ENCODE data around the gene MAMDC4. TPM values are rescaled to one million over a fixed set of nuclear protein-coding genes. Genes with fewer than 3 reads are reported as not detected.

MAMDC4 gene
- total RNA-seq, 6 experiments from 2014 or later = 2.3 to 3.4 (median 3.0) TPM

DNA sequence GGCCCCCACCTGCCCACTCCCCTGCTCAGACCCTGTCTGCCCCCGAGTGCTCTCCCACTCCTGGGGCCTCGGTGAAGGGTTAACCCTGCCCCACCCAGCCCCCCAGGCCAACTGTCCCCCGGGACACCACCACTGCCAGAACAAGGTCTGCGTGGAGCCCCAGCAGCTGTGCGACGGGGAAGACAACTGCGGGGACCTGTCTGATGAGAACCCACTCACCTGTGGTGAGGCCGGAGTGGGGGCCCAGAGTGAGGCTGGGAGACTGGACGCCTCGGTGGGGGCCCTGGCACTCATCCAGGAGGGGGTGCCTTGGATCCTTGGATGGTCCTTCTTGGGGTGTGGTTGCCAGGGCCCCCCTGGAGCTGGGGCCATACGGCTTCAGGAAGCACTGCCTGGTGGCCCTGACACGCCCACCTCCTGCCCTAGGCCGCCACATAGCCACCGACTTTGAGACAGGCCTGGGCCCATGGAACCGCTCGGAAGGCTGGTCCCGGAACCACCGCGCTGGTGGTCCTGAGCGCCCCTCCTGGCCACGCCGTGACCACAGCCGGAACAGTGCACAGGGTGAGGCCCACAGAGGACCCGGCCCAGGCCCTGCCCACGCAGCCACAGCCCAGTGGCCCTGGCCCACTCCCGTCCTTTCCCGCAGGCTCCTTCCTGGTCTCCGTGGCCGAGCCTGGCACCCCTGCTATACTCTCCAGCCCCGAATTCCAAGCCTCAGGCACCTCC lies 2.1 kb downstream of the MAMDC4 start:
- Mint-ChIP-seq H3K27me3 (ENCODE audit: insufficient read depth) (peaks cover 14% of the 10 kb centered on the region; the same call in 1 of the 2 replicates), H3K36me3 (ENCODE audit: low read depth) (no peaks in the 10 kb centered on the region)

DNA sequence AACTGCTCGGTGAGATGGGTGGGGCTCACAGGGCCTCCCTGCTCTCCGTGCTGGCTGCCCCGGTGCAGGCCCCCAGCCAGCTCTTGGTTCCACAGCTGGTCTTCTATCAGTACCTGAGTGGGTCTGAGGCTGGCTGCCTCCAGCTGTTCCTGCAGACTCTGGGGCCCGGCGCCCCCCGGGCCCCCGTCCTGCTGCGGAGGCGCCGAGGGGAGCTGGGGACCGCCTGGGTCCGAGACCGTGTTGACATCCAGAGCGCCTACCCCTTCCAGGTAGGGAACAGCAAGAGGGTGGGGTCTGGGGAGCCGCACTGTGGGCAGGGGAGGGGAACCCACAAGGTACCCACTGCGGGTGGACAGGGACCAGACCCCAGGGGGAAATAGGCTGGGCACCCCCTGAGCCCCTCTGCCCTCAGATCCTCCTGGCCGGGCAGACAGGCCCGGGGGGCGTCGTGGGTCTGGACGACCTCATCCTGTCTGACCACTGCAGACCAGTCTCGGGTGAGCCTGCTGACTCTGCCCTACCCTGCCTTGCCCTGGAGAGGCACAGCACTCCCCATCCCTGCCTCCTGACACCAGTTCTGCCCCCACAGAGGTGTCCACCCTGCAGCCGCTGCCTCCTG lies 2.8 kb downstream of the MAMDC4 start:
- TF ChIP-seq, protein P1, sequence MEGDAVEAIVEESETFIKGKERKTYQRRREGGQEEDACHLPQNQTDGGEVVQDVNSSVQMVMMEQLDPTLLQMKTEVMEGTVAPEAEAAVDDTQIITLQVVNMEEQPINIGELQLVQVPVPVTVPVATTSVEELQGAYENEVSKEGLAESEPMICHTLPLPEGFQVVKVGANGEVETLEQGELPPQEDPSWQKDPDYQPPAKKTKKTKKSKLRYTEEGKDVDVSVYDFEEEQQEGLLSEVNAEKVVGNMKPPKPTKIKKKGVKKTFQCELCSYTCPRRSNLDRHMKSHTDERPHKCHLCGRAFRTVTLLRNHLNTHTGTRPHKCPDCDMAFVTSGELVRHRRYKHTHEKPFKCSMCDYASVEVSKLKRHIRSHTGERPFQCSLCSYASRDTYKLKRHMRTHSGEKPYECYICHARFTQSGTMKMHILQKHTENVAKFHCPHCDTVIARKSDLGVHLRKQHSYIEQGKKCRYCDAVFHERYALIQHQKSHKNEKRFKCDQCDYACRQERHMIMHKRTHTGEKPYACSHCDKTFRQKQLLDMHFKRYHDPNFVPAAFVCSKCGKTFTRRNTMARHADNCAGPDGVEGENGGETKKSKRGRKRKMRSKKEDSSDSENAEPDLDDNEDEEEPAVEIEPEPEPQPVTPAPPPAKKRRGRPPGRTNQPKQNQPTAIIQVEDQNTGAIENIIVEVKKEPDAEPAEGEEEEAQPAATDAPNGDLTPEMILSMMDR (IDR thresholded peaks at IDR 0.05) = no peak
- no peak overlapping the region for H3K27ac Mint-ChIP-seq
- peaks cover 6% of the 10 kb centered on the region; the same call in 1 of the 2 replicates for H3K4me1 Mint-ChIP-seq (ENCODE audit: low read depth)
- H3K9me3 Mint-ChIP-seq = no peaks in the 10 kb centered on the region
- H3K4me3 Mint-ChIP-seq = no peak overlapping the region
- no peak for DNase-seq
- peaks cover 9% of the 10 kb centered on the region; the same call in 1 of the 2 replicates for H3K27me3 Mint-ChIP-seq (ENCODE audit: insufficient read depth)
- H3K36me3 Mint-ChIP-seq (ENCODE audit: low read depth) = no peaks in the 10 kb centered on the region

More for the DNA sequence above, 2.1 kb downstream of the MAMDC4 start:
- TF ChIP-seq, protein P1 (IDR thresholded peaks at IDR 0.05) = no peak
- Mint-ChIP-seq H3K4me3 (no peak overlapping the region), H3K27ac (no peak overlapping the region), H3K9me3 (no peaks in the 10 kb centered on the region), H3K4me1 (ENCODE audit: low read depth) (peaks cover 9% of the 10 kb centered on the region; the same call in 1 of the 2 replicates)
- no peak for DNase-seq

DNA sequence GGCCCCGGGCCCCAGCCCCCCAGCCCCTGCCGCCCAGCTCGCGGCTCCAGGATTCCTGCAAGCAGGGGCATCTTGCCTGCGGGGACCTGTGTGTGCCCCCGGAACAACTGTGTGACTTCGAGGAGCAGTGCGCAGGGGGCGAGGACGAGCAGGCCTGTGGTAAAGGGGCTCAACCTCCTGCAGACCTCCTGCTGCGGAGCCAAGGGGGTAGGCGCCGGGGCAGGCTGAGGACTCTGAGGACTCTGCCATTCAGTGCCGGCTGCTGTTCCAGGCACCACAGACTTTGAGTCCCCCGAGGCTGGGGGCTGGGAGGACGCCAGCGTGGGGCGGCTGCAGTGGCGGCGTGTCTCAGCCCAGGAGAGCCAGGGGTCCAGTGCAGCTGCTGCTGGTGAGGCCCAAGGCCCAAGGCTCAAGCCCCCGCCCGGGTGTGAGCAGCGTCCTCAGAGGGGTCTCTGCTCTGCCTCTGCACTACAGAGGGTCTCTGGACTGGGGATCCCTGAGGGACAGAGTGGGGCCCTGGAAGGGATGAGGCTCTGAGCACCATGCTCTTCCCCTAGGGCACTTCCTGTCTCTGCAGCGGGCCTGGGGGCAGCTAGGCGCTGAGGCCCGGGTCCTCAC lies 3.4 kb downstream of the MAMDC4 start:
- no peak overlapping the region for H3K4me3 Mint-ChIP-seq
- TF ChIP-seq, protein P1 (IDR thresholded peaks at IDR 0.05) = no peak
- no peaks in the 10 kb centered on the region for H3K4me1 Mint-ChIP-seq (ENCODE audit: low read depth)
- H3K9me3 Mint-ChIP-seq = no peaks in the 10 kb centered on the region
- peaks cover 7% of the 10 kb centered on the region; the same call in 1 of the 2 replicates for H3K27me3 Mint-ChIP-seq (ENCODE audit: insufficient read depth)
- DNase-seq = no peak
- no peaks in the 10 kb centered on the region for H3K36me3 Mint-ChIP-seq (ENCODE audit: low read depth)
- H3K27ac Mint-ChIP-seq = no peak overlapping the region

- Mint-ChIP-seq H3K4me3 (no peak overlapping the region), H3K36me3 (ENCODE audit: low read depth) (no peaks in the 10 kb centered on the region), H3K27me3 (ENCODE audit: insufficient read depth) (peaks cover 7% of the 10 kb centered on the region; the same call in 1 of the 2 replicates), H3K4me1 (ENCODE audit: low read depth) (no peaks in the 10 kb centered on the region), H3K9me3 (no peaks in the 10 kb centered on the region), H3K27ac (no peak overlapping the region)
- DNase-seq = no peak
- TF ChIP-seq, protein P1 (IDR thresholded peaks at IDR 0.05) = no peak
These were observed 3.9 kb downstream of the MAMDC4 start for GRCh38 chr9:136856079-136856476.

- H3K9me3 Mint-ChIP-seq = no peaks in the 10 kb centered on the region
- no peak for DNase-seq
- no peaks in the 10 kb centered on the region for H3K4me1 Mint-ChIP-seq (ENCODE audit: low read depth)
- no peak overlapping the region for H3K27ac Mint-ChIP-seq
- no peaks in the 10 kb centered on the region for H3K36me3 Mint-ChIP-seq (ENCODE audit: low read depth)
- H3K27me3 Mint-ChIP-seq (ENCODE audit: insufficient read depth) = peaks cover 1% of the 10 kb centered on the region; the same call in 1 of the 2 replicates
- no peak overlapping the region for H3K4me3 Mint-ChIP-seq
- TF ChIP-seq, protein P1 (IDR thresholded peaks at IDR 0.05) = peak; percentile 38; the same call in 1 of the 2 replicates
These were observed 4.5 kb downstream of the MAMDC4 start for GRCh38 chr9:136856541-136857141.

Data from HFFc6 (cell line).